HG03025 (cell line): Measurements from ENCODE around the gene ITM2A.

Experiments
- ATAC-seq: cut with Tn5 transposase; IDR thresholded peaks from one replicate; pipeline ENCODE4 v1.9.1; 2021; ENCODE audit warnings: mild to moderate bottlenecking, moderate library complexity; ENCODE audit not compliant: unreplicated experiment, low FRiP score

Gene ITM2A

DNA sequence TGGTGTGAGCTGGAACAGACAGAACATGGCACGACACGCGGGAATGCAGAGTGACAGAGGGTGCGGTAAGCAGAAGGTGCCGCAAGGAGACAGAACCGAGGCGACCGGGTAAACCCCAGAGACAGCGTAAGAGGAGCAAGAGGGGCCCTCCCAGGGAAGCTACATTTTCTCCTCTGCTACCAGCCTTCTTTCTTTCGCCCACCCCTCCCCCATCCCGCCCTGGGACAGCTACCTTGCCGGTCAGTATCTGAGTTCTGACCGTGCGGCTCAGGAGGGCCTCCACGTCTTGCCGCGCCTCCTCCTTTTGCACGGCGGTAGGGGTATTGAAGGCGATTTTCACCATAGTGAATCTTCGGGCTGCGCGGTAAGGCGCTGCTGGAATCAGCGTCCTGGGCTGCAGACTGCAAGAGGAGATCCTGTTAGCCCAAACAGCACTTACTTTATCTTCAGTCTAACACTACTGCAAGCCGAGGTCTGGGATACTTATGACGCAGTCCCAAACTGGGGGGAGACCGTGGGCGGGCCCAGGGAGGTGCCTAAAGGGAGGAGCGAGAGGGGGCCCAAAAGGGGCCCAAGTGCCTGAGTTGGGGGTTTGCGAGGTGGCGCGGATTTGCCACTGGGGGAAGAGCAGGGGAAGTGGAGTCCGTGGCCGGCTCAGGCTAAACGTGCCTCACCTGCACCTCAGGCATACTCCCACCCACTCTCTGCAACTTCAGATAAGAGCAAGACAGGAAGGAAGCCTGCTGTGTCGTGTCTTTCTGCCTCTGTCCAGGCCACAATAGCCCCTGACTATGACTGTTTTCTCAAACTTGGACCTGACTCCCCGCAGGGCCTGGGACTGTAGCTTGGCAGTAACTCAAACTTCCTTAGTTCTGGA is at the start of gene ITM2A:
ITM2A (minus strand) TSS at position 462 of the 877 bp plus-strand sequence; CDS start at position 343, 119 bp downstream.
- peak; percentile 59 for ATAC-seq

DNA sequence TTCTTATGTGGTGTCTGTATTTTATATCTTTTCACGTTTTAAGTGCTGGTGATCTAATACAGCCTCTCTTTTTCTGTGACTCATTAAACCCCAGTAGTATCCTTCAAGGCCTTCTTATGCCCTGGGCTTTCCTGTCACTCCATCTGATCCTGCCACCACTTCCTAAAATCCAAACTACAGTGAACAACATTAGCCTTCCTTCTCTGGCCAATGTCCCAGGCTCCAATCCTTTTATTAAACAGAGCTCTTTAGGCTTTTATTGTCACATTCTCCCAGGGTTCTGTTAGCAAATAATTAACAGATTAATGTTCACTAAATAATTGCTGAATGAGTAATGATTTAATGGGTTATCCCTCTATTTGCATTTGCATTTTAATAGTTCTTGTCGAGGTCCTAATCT is 47.9 kb upstream of the ITM2A start:
- no peak for ATAC-seq

DNA sequence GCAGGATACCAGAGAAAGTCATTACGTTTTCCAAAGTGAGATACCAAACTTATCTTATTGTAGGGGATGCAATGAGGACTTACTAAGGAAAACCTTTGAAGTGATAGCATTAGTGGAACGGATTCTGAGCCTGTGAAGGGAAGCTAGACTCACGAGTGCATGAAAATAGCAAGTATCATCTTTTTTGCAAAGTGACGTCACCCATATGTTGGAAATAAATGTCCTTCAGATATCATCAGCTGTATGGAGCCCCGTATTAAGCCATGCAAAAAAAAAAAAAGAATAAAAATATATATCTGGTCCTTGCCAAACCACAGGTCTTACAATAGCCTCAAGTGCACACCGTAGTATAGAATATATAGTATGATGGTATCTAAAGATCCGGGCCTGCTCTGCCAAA is 46.8 kb upstream of the ITM2A start:
- ATAC-seq, result no peak

DNA sequence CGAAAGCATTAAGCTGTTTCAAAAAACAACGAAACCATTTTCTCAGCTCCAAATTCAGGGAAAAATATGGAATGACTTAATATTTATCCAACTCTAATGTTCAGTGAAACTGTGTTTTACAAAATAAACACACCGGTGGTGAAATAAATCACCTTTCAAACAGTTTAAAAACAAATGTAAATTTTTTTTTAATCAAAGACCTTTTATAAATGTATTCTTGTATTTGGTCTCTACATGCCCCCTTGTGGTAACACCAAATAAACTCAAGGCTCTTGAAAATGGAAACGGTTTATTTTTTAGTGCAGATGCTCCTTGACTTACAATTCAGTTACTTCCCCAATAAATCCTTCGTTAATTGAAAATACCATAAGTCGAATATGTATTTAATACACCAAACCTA is 45.8 kb upstream of the ITM2A start:
- no peak for ATAC-seq

GRCh38 chrX:79412166-79412565 is 45.0 kb upstream of the ITM2A start:
- no peak for ATAC-seq

DNA sequence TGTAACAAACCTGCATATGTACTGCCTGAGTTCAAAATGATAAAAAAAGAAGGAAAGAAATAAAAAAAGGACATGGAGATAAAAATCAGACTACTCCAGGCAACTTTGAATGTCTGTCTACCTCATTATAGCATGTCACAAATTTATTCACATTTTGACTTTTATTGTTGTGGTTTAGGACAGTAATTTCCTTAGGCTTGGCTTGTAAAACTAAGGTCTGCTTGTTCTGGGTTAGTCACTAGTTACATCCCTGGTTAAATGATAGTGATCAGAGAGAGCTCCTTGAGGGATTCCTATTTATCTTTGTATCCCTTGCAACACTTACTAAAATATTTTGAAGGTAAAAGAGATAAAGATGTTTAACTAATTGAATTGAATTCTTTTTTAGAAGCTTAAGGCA is 42.5 kb upstream of the ITM2A start:
- no peak for ATAC-seq

DNA sequence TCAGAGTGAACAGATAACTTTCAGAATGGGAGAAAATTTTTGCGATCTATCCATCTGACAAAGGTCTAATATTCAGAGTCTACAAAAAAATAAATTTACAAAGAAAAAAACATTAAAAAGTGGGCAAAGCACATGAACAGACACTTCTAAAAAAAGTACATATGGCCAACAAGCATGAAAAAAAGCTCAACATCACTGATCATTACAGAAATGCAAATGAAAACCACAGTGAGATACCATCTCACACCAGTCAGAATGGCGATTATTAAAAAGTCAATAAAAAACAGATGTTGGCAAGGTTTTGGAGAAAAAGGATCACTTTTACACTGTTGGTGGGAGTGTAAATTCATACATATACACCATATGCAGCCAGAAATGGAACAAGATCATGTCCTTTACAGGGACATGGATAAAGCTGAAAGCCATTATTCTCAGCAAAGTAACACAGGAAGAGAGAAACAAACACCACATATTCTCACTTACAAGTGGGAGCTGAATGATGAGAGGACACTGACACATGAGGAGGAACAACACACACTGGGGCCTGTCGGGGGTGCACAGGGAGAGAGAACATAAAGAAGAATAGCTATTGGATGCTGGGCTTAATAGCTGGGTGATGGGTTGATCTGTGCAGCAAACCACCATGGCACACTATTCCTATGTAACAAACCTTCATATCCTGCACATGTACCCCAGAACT is 41.6 kb upstream of the ITM2A start:
- ATAC-seq, result no peak

GRCh38 chrX:79400623-79401022 is 33.5 kb upstream of the ITM2A start:
- ATAC-seq, result no peak

GRCh38 chrX:79375340-79375739 is 8.2 kb upstream of the ITM2A start:
- ATAC-seq, result no peak

- ATAC-seq, result no peak
Measured at GRCh38 chrX:79371640-79372039, 4.5 kb upstream of the ITM2A start.

GRCh38 chrX:79371101-79371500 is 4.0 kb upstream of the ITM2A start:
- ATAC-seq, result no peak

GRCh38 chrX:79369871-79370270 is 2.7 kb upstream of the ITM2A start:
- ATAC-seq, result no peak

DNA sequence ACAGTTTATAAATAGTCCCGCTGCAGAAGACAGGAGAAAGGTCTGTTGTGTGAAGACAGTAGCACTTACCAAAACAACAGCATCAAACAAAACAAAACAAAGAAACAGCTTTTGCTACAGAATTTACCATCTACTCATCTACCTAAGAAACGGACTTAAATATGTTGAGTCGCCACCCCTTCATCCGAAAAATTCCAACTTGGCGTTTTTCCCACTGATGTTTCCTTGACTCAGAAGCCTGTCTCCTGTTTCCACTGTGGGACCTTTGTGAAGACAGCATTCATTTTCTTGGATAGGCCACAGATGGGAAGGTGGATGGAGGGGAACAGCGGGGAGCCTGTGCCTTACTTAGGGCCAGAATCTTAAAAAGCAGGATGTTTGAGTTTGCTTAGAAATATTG is 1.3 kb upstream of the ITM2A start:
- ATAC-seq, result no peak

DNA sequence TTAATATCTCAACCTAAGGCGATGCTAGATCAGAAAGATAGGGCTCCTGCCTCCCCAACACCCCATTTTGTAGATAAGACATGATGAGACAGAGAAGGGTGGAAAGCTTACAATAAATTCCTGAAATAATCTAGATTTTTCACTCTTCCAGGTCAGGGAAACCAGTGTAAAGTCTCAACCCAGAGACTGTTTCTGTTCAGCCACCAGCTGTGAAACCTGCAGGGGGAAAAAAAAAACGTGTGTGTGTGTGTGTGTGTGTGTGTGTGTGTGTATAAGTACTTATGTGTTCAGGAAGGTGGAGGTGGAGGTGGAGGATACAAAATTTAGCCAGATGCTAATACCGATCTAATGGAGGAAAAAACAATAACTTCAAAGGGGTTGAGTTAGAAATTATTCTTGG is 773 bp upstream of the ITM2A start:
- ATAC-seq, result no peak

- peak; percentile 10 for ATAC-seq
Measured at GRCh38 chrX:79366556-79366872, 620 bp downstream of the ITM2A start.

DNA sequence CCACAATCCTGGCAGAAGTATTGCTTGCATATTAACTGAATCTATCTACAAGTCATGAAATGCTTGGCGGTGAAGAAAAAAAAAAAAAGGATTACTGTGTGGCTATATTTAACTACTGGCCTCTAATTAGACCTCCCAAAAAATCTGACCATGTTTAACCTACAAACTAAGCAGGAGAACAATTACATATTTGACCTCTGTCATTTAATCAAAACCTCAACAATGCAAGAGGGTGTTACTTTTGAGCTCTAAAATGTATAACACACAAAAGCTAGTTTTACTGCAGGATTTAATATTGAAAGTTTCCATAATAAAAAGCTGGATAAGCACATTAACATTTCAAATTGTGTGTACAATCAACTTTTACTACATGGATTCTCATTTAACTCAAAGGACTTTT is 1.5 kb downstream of the ITM2A start:
- ATAC-seq, result no peak

GRCh38 chrX:79364306-79364705 is 2.8 kb downstream of the ITM2A start:
- ATAC-seq, result no peak

DNA sequence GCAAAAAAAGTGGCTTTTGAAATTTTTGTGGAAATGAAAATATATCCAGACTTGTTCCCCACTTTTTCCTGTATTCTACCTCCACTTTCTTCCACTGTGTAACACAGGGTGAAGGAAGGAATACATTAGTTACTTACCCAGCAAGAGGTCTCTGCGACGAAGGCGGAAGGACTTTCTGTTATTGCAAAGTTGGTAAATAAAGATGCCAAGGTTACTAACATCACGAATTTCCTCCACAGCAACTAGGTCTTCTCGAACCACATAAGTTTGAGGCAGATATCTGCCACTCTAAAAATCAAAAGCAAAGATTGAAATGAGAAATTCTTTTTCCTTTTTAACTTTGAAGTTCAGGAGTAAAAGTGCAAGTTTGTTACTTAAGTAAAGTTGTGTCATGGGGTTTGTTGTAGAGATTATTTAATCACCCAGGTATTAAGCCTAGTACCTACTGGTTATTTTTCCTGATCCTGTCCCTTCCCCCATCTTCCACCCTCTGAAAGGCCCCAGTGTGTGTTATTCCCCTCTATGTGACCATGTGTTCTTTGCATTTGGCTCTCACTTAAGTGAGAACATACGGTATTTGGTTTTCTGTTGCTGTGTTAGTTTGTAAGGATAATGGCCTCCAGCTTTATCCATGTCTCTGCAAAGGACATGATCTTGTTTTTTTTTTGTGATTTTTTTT is 5.8 kb downstream of the ITM2A start:
- ATAC-seq, result no peak

DNA sequence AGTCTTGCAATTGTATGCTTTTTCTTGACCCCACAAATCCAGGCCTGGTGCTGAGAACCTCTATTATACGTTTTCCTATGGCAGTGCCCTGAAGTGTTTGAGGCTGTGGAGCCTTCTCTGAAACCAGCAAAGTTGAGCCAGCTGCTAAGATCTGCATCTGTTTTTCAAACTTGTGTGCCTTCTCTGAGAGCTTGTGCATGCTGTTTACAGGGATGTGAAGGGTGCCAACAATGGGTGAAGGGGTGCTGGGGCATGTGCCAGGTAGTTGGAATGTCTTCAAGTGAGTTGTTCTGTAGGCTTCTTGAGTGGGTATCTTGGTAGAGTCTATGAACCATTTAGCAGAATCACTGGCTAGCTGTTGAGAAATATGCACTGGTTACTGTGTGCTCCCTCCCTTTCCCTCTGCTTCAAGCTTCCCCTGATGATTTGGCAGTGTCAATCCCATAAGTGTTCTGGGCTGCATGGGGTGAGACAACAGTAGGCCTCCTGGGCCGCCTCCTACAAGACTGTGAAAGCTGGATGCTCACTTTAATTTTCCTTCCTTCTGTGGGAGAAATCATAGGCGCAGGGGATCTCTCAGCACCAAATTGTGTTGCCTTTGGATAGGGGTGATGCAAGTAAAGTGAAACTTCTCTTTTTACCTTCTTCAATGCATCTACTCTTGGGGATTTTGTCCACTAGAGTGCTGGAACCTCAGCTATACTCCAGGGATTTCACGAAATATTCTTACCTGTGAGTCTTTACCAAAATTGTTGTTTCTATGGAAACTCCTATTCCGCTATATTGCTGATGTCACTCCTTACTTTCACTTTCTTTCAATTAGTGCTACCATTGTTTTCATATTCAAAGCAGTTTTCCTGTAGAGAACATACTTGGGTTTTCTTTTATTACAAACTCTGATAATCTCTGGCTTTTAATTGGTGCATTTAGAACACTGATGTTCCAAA is 30.0 kb downstream of the ITM2A start:
- no peak for ATAC-seq

- no peak for ATAC-seq
Measured at GRCh38 chrX:79330022-79330421, 37.1 kb downstream of the ITM2A start.
